Aorta (tissue), 5 donors: ENCODE results near the gene ZFP36L2. TPM values are rescaled to one million over a fixed set of nuclear protein-coding genes. Genes with fewer than 3 reads are reported as not detected.

Experiments used
- ATAC-seq: fragments of 200-7000 bp; cut with Tn5 transposase; one replicate; pipeline ENCODE4 v1.9.1; 2022; ENCODE audit warnings: moderate library complexity; ENCODE audit not compliant: low FRiP score
- DNase-seq, 2 donors: peaks; one replicate each; pipeline ENCODE4 v3.0.0-alpha.2; 2020
- H3K27ac ChIP-seq, 2 donors: one replicate each; pipeline ENCODE4 v1.5.1; 2013; ENCODE audit warnings: low read length in 2 of 2, mild to moderate bottlenecking in 2 of 2, moderate library complexity in 2 of 2, control low read depth in 1 of 2, inconsistent platforms in 1 of 2, low read depth in 1 of 2
- H3K27me3 ChIP-seq, 2 donors: one replicate each; pipeline ENCODE4 v1.6.1; 2013; ENCODE audit warnings: control low read depth in 1 of 2, low read length in 1 of 2, mild to moderate bottlenecking in 1 of 2, moderate library complexity in 1 of 2; ENCODE audit not compliant: insufficient read depth in 2 of 2, control insufficient read depth in 1 of 2
- H3K36me3 ChIP-seq, 2 donors: one replicate each; pipeline ENCODE4 v1.6.1; 2013; ENCODE audit warnings: control low read depth in 1 of 2, low read length in 1 of 2, mild to moderate bottlenecking in 1 of 2; ENCODE audit not compliant: insufficient read depth in 2 of 2, control insufficient read depth in 1 of 2
- H3K4me1 ChIP-seq, 2 donors: one replicate each; pipeline ENCODE4 v1.6.1; 2013; ENCODE audit warnings: low read length in 2 of 2, control low read depth in 1 of 2, mild to moderate bottlenecking in 1 of 2, moderate library complexity in 1 of 2; ENCODE audit not compliant: insufficient read depth in 2 of 2, control insufficient read depth in 1 of 2
- H3K4me3 ChIP-seq, 2 donors: one replicate each; pipeline ENCODE4 v1.5.1; 2013; ENCODE audit warnings: low read length in 2 of 2, control low read depth in 1 of 2, mild to moderate bottlenecking in 1 of 2
- H3K9me3 ChIP-seq: one replicate; pipeline ENCODE4 v1.6.1; 2013; ENCODE audit warnings: mild to moderate bottlenecking, low read length; ENCODE audit not compliant: control insufficient read depth
- WGBS, 2 donors: extraction: QIAGEN DNeasy Blood & Tissue Kit; methylation state at CpG; one replicate each; pipeline ENCODE4 v1.1.7; 2013; 5-methylcytosine and 5-hydroxymethylcytosine counted together
- intact Hi-C, 2 donors: fragments of 100-400 bp; cut with DNase I; formaldehyde crosslinking; loops; one replicate each; pipeline versions ENCODE4 v1.14.2 to v1.15.0; 2022
- polyA plus RNA-seq, 2 donors: library from polyadenylated mRNA; stranded (reverse); fragments of 200-250 nt; gene quantifications; one replicate each; pipeline ENCODE4 v1.2.3, GENCODE V29; 2013
- total RNA-seq, 2 donors: library from RNA; stranded (reverse); fragmentation: NEBNext Ultra II Directional; extraction: Animal tissue kit (Norgen Biotek cat#: 25700); gene quantifications; one replicate each; pipeline ENCODE4 v1.2.1, GENCODE V29; 2021
- donor health status: healthy with polysubstance abuse.
- donor health status: Bipolar disorder and iron deficiency.
- donor health status: DM: no; HTN: no; CAD: no.
- donor health status: DM: no; HTN: no; CAD: no.
- donor health status: DM: yes; HTN: yes; CAD: no.

Gene ZFP36L2
- total and polyA plus RNA-seq, 4 donors: 71.9 to 231 (median 149) TPM

DNA sequence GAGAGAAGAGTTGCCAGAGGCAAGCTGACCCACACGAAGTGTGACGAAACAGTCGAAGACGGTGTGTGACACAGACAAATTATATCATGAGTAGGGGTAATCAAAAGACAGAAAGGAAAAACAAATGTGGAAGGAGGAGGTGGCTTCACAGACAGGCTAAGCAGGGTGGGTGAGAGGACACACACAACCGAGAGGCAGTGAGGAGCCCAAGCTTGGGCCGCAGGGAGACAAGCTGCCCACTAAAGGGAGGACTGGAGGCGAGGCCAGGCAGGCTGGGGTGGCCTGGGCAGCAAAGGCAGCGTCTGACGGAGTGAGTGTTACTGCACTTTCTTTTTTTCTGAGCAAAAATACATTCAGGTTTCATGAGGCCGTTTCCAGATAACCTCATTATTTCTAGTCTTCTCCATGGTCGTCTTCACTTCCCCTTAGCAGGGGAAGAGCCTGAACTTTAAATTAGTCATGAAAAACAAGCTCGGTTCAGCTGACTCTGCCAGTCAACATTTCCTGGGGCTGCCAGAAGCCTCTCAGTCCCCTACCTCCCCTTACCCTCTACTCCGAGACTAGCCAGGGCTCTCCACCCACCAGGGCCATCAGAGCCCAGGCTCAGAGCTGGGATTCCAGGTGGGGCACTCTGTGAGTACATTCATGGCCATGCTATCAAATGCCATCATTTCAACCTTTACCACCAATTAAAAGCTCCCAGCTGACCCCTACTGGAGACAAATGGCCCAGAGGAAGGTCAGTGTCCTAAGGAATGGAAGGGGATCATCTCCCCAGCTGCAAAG is 13.8 kb upstream of the ZFP36L2 start:
- intact Hi-C loops: loop anchor here in 1 of 2 donors (10.0 kb wide), 1 partner anchor 415 kb away; no protein-coding TSS in a partner anchor
- H3K4me3 ChIP-seq: no peak overlapping the region
- no peaks in the 10 kb centered on the region for H3K9me3 ChIP-seq
- WGBS, 2 donors: 91% methylated on average over 13 of the region's 13 CpGs
- ATAC-seq (no peak), DNase-seq (no peak)
- H3K27me3 ChIP-seq: no peaks in the 10 kb centered on the region
- no peak overlapping the region for H3K27ac ChIP-seq
- no peaks in the 10 kb centered on the region for H3K36me3 ChIP-seq
- H3K4me1 ChIP-seq: no peaks in the 10 kb centered on the region

DNA sequence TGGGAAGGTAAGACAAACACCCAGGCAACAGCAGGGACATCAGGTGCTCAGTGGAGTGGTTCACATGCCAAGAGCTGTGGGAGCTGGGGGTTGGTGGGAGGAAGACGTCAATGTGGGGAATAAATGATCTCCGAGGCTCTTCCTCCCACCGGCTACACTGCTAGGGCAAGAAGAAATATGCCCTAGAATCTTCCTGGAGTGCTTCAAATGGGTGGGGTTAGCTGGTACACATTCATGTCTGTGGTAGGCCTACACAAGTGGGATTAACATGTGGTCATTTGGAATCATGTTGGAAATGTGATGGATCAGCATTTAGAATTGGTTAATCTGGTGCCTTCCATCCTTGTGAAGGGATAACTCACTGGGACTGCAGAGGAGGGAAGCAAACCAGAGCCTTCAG is 12.4 kb upstream of the ZFP36L2 start:
- DNase-seq (no peak), ATAC-seq (no peak)
- Histone ChIP-seq H3K27ac (no peak overlapping the region), H3K36me3 (no peaks in the 10 kb centered on the region), H3K4me1 (no peaks in the 10 kb centered on the region), H3K27me3 (no peaks in the 10 kb centered on the region), H3K4me3 (no peak overlapping the region), H3K9me3 (no peaks in the 10 kb centered on the region)
- intact Hi-C loops: loop anchor here in 1 of 2 donors (10.0 kb wide), 1 partner anchor 414 kb away; no protein-coding TSS in a partner anchor
- WGBS, 2 donors: 95 to 97% methylated on average over 3 of the region's 3 CpGs

DNA sequence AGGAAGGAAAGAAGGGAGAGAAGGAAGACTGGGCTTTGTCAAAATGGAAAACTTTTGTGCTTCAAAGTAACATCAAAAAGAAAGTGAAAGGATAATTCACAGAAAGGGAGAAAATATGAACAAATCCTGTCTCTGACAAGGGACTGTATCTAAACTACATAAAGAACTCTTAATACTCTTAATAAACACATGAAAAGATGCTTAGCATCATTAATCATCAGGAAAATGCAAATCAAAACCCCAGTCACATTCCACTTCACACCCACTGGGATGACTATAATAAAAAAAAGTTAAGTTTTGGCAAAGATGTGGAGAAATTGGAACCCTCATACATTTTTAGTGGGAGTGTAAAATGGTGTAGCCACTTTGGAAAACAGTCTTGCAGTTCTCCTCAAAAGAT is 11.8 kb upstream of the ZFP36L2 start:
- Histone ChIP-seq H3K4me1 (no peaks in the 10 kb centered on the region), H3K9me3 (no peaks in the 10 kb centered on the region), H3K36me3 (no peaks in the 10 kb centered on the region), H3K27me3 (no peaks in the 10 kb centered on the region), H3K4me3 (no peak overlapping the region), H3K27ac (no peak overlapping the region)
- no peak for DNase-seq
- intact Hi-C loops: loop anchor here in 1 of 2 donors (10.0 kb wide), 1 partner anchor 413 kb away; no protein-coding TSS in a partner anchor
- no peak for ATAC-seq

DNA sequence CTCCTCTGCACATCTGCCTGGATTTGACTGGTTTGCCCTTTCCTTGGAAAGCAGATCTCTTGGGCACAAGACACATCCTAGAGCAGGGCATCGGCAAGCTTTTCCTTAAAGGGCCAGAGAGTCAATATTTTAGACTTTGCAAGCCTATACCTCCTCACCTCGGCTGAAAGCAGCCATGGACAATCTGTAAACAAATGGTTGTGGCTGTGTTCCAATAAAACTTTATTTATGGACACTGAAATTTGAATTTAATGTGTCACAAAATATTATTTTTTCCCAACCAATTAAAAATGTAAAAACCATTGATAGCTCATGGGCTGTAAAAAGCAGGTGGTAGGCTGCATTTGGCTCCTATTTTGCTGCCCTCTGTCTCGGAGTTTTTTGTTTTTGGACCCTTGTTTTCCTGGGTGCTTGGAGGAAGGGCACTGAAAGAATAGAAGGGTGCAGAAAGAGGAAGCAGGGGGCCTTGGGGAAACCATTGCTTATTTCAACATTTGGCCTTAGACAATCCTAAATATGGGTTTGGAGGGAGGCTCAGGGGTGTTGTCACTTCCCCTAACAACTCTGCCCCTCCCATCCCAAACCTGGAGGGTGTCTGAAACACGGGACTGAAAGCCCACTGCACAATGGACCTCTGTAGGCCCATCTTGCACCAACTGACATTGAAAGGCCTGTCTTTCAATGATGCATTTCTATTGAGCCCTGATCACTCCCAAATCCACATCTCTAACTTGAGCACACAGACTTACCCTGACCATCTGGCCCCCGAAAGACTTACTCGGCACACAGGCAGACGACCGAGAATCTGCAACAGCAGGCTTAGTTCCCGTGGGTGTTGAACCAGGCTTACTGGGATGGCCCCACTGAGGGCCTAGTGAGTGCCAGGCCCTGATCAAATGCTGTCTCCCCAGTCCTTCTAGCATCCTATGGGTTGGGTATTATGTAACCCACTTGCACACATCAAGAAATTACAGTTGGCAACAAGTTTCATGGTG is 7.1 kb upstream of the ZFP36L2 start:
- H3K36me3 ChIP-seq: no peaks in the 10 kb centered on the region
- no peaks in the 10 kb centered on the region for H3K9me3 ChIP-seq
- no peaks in the 10 kb centered on the region for H3K4me1 ChIP-seq
- WGBS, 2 donors: 74 to 80% methylated on average over 9 of the region's 9 CpGs
- ATAC-seq: no peak
- no peak for DNase-seq
- no peak overlapping the region for H3K27ac ChIP-seq
- intact Hi-C loops: loop anchor here in 1 of 2 donors (10.0 kb wide), 1 partner anchor 409 kb away; no protein-coding TSS in a partner anchor
- H3K4me3 ChIP-seq: no peak overlapping the region
- no peaks in the 10 kb centered on the region for H3K27me3 ChIP-seq

DNA sequence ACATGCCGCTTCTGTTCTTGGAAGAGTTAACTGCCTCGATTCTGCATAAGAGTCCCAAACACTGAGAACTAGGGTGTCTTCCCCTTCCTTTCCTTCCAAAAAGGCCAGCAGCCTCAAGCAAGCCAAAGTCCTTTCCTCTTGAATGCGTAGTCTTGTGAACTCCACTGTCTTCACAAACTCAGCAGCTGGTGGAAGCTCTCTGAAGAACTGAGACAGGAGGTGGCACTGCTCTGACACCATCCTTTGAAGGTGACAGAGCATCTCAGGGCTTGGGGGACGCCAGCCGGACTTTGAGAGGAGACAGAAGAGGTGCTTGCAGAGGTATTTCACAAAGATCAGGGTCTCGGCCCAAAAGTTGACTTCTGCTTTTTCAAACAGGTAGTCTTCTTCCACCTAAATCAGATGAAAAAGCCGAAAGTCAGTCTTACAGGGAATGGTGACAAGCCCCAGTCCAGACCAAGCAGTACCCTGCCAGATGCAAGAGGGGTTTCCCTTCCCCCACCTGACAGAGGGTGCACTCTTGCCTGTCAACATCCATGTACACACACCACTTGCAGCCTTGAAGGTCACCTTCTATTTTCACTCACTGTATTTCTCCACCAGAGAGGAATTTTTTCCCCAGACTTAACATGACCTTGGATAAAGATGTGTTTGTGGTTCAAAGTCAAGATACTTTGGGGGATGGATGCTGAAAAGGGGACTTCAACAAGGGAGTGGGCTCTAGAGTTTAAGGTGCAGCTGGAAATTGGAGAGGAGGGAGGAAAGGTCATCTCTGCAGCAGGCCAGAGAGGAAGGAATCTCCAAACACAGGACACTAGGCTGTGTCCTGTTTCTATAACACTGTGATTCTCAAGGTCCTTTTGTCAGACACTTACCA is 4.8 kb upstream of the ZFP36L2 start:
- no peaks in the 10 kb centered on the region for H3K9me3 ChIP-seq
- H3K36me3 ChIP-seq: no peaks in the 10 kb centered on the region
- no peaks in the 10 kb centered on the region for H3K27me3 ChIP-seq
- intact Hi-C loops: loop anchor here in 1 of 2 donors (10.0 kb wide), 1 partner anchor 406 kb away; no protein-coding TSS in a partner anchor
- DNase-seq: no peak
- H3K27ac ChIP-seq: no peak overlapping the region
- no peak overlapping the region for H3K4me3 ChIP-seq
- no peak for ATAC-seq
- no peaks in the 10 kb centered on the region for H3K4me1 ChIP-seq
- 87 to 90% methylated on average over 7 of the region's 7 CpGs for WGBS, 2 donors

DNA sequence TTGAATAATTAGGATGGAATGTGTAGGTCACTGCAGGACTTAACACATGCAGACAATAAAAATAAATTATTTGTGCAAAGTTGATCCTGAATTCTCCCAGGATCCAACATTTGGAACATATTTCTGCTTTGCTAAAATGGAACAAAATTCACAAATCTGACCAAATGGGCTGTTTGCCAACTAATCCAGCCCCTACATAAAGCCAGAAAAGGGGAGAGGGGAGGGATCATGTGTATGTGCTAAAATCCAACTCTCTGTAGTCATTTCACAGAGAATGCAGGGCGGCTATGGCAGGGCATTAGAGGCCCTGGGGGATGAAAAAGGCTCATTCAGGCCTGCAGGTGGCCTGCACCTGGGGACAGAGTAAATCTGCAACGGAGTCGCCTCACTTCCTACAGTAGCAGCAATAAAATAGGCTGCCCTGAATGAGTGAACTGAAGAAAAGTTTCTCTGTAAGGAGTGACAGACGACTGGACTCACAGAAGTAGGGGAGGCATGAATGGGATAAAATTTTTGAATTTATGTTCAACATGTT is 4.0 kb upstream of the ZFP36L2 start:
- no peaks in the 10 kb centered on the region for H3K9me3 ChIP-seq
- 78 to 88% methylated on average over 4 of the region's 4 CpGs for WGBS, 2 donors
- H3K4me3 ChIP-seq: no peak overlapping the region
- DNase-seq (no peak), ATAC-seq (no peak)
- no peaks in the 10 kb centered on the region for H3K27me3 ChIP-seq
- intact Hi-C loops: loop anchor here in 1 of 2 donors (10.0 kb wide), 1 partner anchor 406 kb away; no protein-coding TSS in a partner anchor
- H3K36me3 ChIP-seq: no peaks in the 10 kb centered on the region
- no peak overlapping the region for H3K27ac ChIP-seq
- H3K4me1 ChIP-seq: no peaks in the 10 kb centered on the region

DNA sequence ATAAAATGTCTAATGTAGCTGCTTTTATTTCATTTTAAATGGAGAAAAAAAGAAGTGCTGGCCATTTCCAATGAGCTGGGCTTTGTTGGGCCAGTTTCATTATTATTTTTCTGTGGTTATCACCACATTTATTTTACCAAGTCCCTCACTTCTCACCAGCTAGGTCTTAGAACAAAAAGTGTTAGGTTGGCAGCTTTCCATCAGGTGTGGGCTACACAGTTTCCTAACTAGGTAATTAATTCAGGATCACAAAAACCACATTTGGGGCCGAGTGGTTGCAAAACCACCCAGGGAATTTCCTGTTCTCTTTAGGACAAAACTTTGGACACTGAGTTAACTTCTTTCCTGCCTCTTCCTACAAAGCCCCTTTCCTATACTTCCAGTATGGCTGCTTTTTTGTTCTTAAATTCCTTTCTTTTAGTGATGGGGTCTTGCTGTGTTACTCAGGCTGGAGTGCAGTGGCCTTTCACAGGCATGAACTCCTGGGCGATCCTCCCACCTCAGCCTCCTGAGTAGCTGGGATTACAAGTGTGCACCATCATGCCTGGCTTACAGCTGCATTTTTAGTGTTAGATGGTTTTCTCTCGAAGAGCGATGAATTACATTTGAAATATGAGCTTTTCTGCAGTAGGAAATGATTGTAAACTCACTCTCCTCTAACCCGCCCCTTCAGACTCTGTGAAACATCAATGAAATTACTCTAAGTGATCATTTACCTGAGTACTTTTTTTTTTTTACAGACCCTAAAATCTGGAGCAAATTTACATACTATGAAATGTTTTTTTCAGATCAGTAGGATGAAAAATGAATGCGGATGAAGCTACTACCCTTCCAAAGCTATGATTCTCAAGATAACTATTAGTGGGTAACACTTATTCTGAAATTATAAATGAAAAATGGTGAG is 2.6 kb upstream of the ZFP36L2 start:
- 44 to 51% methylated on average over 6 of the region's 6 CpGs for WGBS, 2 donors
- DNase-seq (no peak), ATAC-seq (no peak)
- Histone ChIP-seq H3K4me1 (no peaks in the 10 kb centered on the region), H3K9me3 (no peaks in the 10 kb centered on the region), H3K27ac (peak overlapping the region in 1 of 2 donors; percentile 94), H3K27me3 (no peaks in the 10 kb centered on the region), H3K36me3 (peaks cover 0 to 10% of the 10 kb centered on the region in 2 donors), H3K4me3 (no peak overlapping the region)
- intact Hi-C loops: loop anchor here (2.0 to 10.0 kb wide), 7 partner anchors 73 to 1174 kb away; no protein-coding TSS in a partner anchor
